OCI-LY3 (cell line): ENCODE data around the gene C8G.

Experiments used
- EZH2phosphoT487 ChIP-seq: fragments of 200-600 bp; shearing (Covaris generic); IDR thresholded peaks from 2 replicates; pipeline ENCODE4 v1.6.1; 2018; ENCODE audit warnings: antibody characterized with exemption, mixed run types, low read depth
- TF ChIP-seq, protein P1 (sequence below): fragments of 200-600, 300-600 bp; sonication (generic); IDR thresholded peaks from 2 replicates; pipeline ENCODE4 v1.5.1; 2014; ENCODE audit warnings: antibody characterized with exemption, low read length, low read depth

DNA sequence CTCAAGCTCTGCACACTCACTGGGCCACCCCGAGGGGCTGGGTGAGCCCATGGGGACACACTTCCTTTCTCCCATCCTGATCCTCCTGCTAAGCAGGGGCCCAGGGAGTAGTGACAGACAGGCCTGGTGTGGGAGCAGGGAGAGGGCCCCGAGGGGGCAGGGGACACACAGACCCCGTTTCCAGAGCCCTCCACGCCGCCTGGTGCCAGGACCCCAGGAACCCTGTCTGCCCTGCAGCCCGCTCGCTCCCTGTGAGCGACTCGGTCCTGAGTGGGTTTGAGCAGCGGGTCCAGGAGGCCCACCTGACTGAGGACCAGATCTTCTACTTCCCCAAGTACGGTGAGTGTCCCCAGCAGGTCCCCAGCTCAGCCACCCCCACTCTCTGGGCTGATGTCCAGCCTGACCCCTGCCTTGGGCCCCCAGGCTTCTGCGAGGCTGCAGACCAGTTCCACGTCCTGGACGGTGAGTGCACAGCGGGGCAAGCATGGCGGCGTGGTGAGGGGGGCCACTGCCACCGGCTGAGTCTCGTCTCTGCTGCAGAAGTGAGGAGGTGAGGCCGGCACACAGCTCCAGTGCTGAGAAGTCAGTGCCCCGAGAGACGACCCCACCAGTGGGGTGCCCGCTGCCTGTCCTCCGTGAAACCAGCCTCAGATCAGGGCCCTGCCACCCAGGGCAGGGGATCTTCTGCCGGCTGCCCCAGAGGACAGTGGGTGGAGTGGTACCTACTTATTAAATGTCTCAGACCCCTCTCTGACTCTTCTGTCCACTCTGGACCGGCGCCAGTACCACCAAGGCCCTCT, 1.4 kb downstream of the C8G start:
- TF ChIP-seq, protein P1, sequence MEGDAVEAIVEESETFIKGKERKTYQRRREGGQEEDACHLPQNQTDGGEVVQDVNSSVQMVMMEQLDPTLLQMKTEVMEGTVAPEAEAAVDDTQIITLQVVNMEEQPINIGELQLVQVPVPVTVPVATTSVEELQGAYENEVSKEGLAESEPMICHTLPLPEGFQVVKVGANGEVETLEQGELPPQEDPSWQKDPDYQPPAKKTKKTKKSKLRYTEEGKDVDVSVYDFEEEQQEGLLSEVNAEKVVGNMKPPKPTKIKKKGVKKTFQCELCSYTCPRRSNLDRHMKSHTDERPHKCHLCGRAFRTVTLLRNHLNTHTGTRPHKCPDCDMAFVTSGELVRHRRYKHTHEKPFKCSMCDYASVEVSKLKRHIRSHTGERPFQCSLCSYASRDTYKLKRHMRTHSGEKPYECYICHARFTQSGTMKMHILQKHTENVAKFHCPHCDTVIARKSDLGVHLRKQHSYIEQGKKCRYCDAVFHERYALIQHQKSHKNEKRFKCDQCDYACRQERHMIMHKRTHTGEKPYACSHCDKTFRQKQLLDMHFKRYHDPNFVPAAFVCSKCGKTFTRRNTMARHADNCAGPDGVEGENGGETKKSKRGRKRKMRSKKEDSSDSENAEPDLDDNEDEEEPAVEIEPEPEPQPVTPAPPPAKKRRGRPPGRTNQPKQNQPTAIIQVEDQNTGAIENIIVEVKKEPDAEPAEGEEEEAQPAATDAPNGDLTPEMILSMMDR, result no peak
- TF ChIP-seq EZH2phosphoT487, result no peak
